Glutamatergic neuron (in vitro differentiated cells): ENCODE data around the gene SDCCAG8. TPM values are rescaled to one million over a fixed set of nuclear protein-coding genes. Genes with fewer than 3 reads are reported as not detected.
A peak's percentile ranks its signal among the peaks of the same experiment; 100 is the strongest.

ENCODE experiments used
- DNase-seq: peaks from one replicate; pipeline ENCODE4 v3.0.0; 2022
- H3K27ac Mint-ChIP-seq: one replicate; pipeline ENCODE4 v1.8.0; 2020; ENCODE audit warnings: mild to moderate bottlenecking, mixed read lengths, inconsistent platforms; ENCODE audit not compliant: unreplicated experiment
- H3K27me3 Mint-ChIP-seq: one replicate; pipeline ENCODE4 v1.8.0; 2020; ENCODE audit warnings: mild to moderate bottlenecking, moderate library complexity, mixed read lengths, inconsistent platforms; ENCODE audit not compliant: unreplicated experiment
- H3K36me3 Mint-ChIP-seq: one replicate; pipeline ENCODE4 v1.8.0; 2020; ENCODE audit warnings: mild to moderate bottlenecking, mixed read lengths, inconsistent platforms; ENCODE audit not compliant: unreplicated experiment
- H3K4me1 Mint-ChIP-seq: one replicate; pipeline ENCODE4 v1.8.0; 2020; ENCODE audit warnings: mild to moderate bottlenecking, low read depth, mixed read lengths, inconsistent platforms; ENCODE audit not compliant: unreplicated experiment
- H3K4me3 Mint-ChIP-seq: one replicate; pipeline ENCODE4 v1.8.0; 2020; ENCODE audit warnings: mild to moderate bottlenecking, mixed read lengths, inconsistent platforms; ENCODE audit not compliant: unreplicated experiment
- H3K9me3 Mint-ChIP-seq: one replicate; pipeline ENCODE4 v1.8.0; 2020; ENCODE audit warnings: mild to moderate bottlenecking, moderate library complexity, mixed read lengths, inconsistent platforms; ENCODE audit not compliant: unreplicated experiment
- CTCF ChIP-seq: fragments of 200-600 bp; sonication (generic); IDR thresholded peaks from one replicate; pipeline ENCODE4 v1.5.0; 2021; ENCODE audit not compliant: partially characterized antibody, unreplicated experiment
- total RNA-seq: library from RNA; stranded (reverse); fragmentation: NEBNext Ultra II Directional; extraction: Animal tissue kit (Norgen Biotek cat#: 25700); gene quantifications from one replicate; pipeline ENCODE4 v1.2.1, GENCODE V29; 2021; ENCODE audit not compliant: unreplicated experiment

SDCCAG8 gene
- total RNA-seq, 1 donor from 2014 or later: 52.8 TPM

GRCh38 chr1:243438815-243439214 is 183.0 kb downstream of the SDCCAG8 start:
- Mint-ChIP-seq H3K36me3 (no peaks in the 10 kb centered on the region), H3K4me1 (peaks cover 22% of the 10 kb centered on the region), H3K27ac (no peak overlapping the region), H3K9me3 (no peaks in the 10 kb centered on the region), H3K4me3 (no peak overlapping the region), H3K27me3 (peaks cover 2% of the 10 kb centered on the region)
- TF ChIP-seq CTCF: no peak
- DNase-seq: no peak

GRCh38 chr1:243440406-243440805 is 184.6 kb downstream of the SDCCAG8 start:
- no peak for DNase-seq
- Mint-ChIP-seq H3K27ac (peak overlapping the region; percentile 7), H3K4me3 (no peak overlapping the region), H3K27me3 (peaks cover 2% of the 10 kb centered on the region), H3K9me3 (no peaks in the 10 kb centered on the region), H3K4me1 (peaks cover 15% of the 10 kb centered on the region), H3K36me3 (no peaks in the 10 kb centered on the region)
- TF ChIP-seq CTCF: no peak

- H3K36me3 Mint-ChIP-seq: no peaks in the 10 kb centered on the region
- peaks cover 15% of the 10 kb centered on the region for H3K4me1 Mint-ChIP-seq
- no peak overlapping the region for H3K27ac Mint-ChIP-seq
- DNase-seq: no peak
- peaks cover 2% of the 10 kb centered on the region for H3K27me3 Mint-ChIP-seq
- no peaks in the 10 kb centered on the region for H3K9me3 Mint-ChIP-seq
- H3K4me3 Mint-ChIP-seq: no peak overlapping the region
- TF ChIP-seq CTCF: no peak
Measured at GRCh38 chr1:243441601-243442000, 185.8 kb downstream of the SDCCAG8 start.

GRCh38 chr1:243443557-243443956 is 187.7 kb downstream of the SDCCAG8 start:
- peaks cover 22% of the 10 kb centered on the region for H3K4me1 Mint-ChIP-seq
- TF ChIP-seq CTCF: no peak
- H3K27ac Mint-ChIP-seq: no peak overlapping the region
- peaks cover 2% of the 10 kb centered on the region for H3K27me3 Mint-ChIP-seq
- H3K36me3 Mint-ChIP-seq: no peaks in the 10 kb centered on the region
- no peak for DNase-seq
- no peak overlapping the region for H3K4me3 Mint-ChIP-seq
- no peaks in the 10 kb centered on the region for H3K9me3 Mint-ChIP-seq

- no peaks in the 10 kb centered on the region for H3K36me3 Mint-ChIP-seq
- H3K9me3 Mint-ChIP-seq: no peaks in the 10 kb centered on the region
- no peak overlapping the region for H3K4me3 Mint-ChIP-seq
- no peak for DNase-seq
- no peak for TF ChIP-seq CTCF
- peaks cover 11% of the 10 kb centered on the region for H3K4me1 Mint-ChIP-seq
- no peaks in the 10 kb centered on the region for H3K27me3 Mint-ChIP-seq
- H3K27ac Mint-ChIP-seq: no peak overlapping the region
Measured at GRCh38 chr1:243447347-243447746, 191.5 kb downstream of the SDCCAG8 start.
